Calu3 (cell line): ENCODE results near the gene PDE6A. TPM values are rescaled to one million over a fixed set of nuclear protein-coding genes. Genes with fewer than 3 reads are reported as not detected.

Experiments
- BruUV-seq: library from RNA; stranded (reverse); fragments of 400-500 nt; replicated peaks from 2 replicates; lab custom pipeline; 2021; lab: Mats Ljungman, UMichigan
- CTCF ChIA-PET: fragments of 300-600 bp; sonication (Branson Sonifier 250); formaldehyde crosslinking; loops from one replicate; lab custom pipeline; 2022; ENCODE audit warnings: antibody characterized with exemption; lab: Charles Lee
- DNase-seq: peaks from one replicate; pipeline ENCODE4 v3.0.0; 2022
- H3K27ac Mint-ChIP-seq: one replicate; pipeline ENCODE4 v1.8.0; 2022; ENCODE audit warnings: mixed read lengths; ENCODE audit not compliant: unreplicated experiment
- H3K27me3 Mint-ChIP-seq: one replicate; pipeline ENCODE4 v1.8.0; 2022; ENCODE audit warnings: mixed read lengths; ENCODE audit not compliant: unreplicated experiment
- H3K36me3 Mint-ChIP-seq: one replicate; pipeline ENCODE4 v1.8.0; 2022; ENCODE audit warnings: mild to moderate bottlenecking, moderate library complexity, mixed read lengths; ENCODE audit not compliant: insufficient read depth, unreplicated experiment
- H3K4me1 Mint-ChIP-seq: one replicate; pipeline ENCODE4 v1.8.0; 2022; ENCODE audit warnings: mild to moderate bottlenecking, low read depth, mixed read lengths; ENCODE audit not compliant: unreplicated experiment
- H3K4me3 Mint-ChIP-seq: one replicate; pipeline ENCODE4 v1.8.0; 2022; ENCODE audit warnings: mild to moderate bottlenecking, low read depth, moderate library complexity, mixed read lengths; ENCODE audit not compliant: unreplicated experiment
- H3K9me3 Mint-ChIP-seq: one replicate; pipeline ENCODE4 v1.8.0; 2022; ENCODE audit warnings: low read depth, mixed read lengths; ENCODE audit not compliant: unreplicated experiment
- CTCF ChIP-seq: fragments of 200-600 bp; IDR thresholded peaks from one replicate; pipeline ENCODE4 v1.8.0; 2022; ENCODE audit warnings: antibody characterized with exemption; ENCODE audit not compliant: unreplicated experiment
- intact Hi-C: fragments of 100-400 bp; cut with micrococcal nuclease; formaldehyde crosslinking; loops from one replicate; pipeline ENCODE4 v1.10.0; 2022; ENCODE audit not compliant: unreplicated experiment
- total RNA-seq: library from RNA; stranded (reverse); gene quantifications from 2 replicates; pipeline ENCODE4 v1.2.3, GENCODE V29; 2022

Gene PDE6A
- total RNA-seq, 1 experiment from 2014 or later: not detected

GRCh38 chr5:149895416-149896345 lies 48.9 kb downstream of the PDE6A start:
- no peak overlapping the region for H3K4me3 Mint-ChIP-seq
- DNase-seq: no peak
- no peak overlapping the region for H3K27ac Mint-ChIP-seq
- no peaks in the 10 kb centered on the region for H3K36me3 Mint-ChIP-seq
- H3K4me1 Mint-ChIP-seq: peaks cover 6% of the 10 kb centered on the region
- no peak for TF ChIP-seq CTCF
- BruUV-seq: no TSS peak
- no peaks in the 10 kb centered on the region for H3K27me3 Mint-ChIP-seq
- H3K9me3 Mint-ChIP-seq: no peaks in the 10 kb centered on the region
- intact Hi-C loops: no loop called here
- CTCF ChIA-PET: interaction anchor here (0.9 to 1.0 kb wide), 2 partner anchors 16 to 44 kb away, joined by 4 to 5 read pairs; no protein-coding TSS in a partner anchor

- no peaks in the 10 kb centered on the region for H3K36me3 Mint-ChIP-seq
- H3K4me1 Mint-ChIP-seq: peaks cover 6% of the 10 kb centered on the region
- CTCF ChIA-PET: interaction anchor here (1.0 kb wide), 1 partner anchor 66 kb away, joined by 3 read pairs; the partner anchor contains the start of gene SLC26A2
- H3K27me3 Mint-ChIP-seq: no peaks in the 10 kb centered on the region
- H3K27ac Mint-ChIP-seq: no peak overlapping the region
- intact Hi-C loops: no loop called here
- BruUV-seq: no TSS peak
- TF ChIP-seq CTCF: no peak
- no peak for DNase-seq
- no peak overlapping the region for H3K4me3 Mint-ChIP-seq
- H3K9me3 Mint-ChIP-seq: no peaks in the 10 kb centered on the region
Measured at GRCh38 chr5:149894237-149894636, 50.4 kb downstream of the PDE6A start.

- Mint-ChIP-seq H3K4me1 (peaks cover 6% of the 10 kb centered on the region), H3K36me3 (no peaks in the 10 kb centered on the region), H3K27ac (no peak overlapping the region), H3K27me3 (no peaks in the 10 kb centered on the region), H3K4me3 (no peak overlapping the region), H3K9me3 (no peaks in the 10 kb centered on the region)
- no peak for TF ChIP-seq CTCF
- BruUV-seq: no TSS peak
- DNase-seq: no peak
- intact Hi-C loops: no loop called here
- CTCF ChIA-PET: interaction anchor here (0.6 to 1.0 kb wide), 2 partner anchors 21 to 67 kb away, joined by 3 to 7 read pairs; partner anchors contain the start of gene SLC26A2
Measured at GRCh38 chr5:149893403-149893931, 51.1 kb downstream of the PDE6A start.

- H3K36me3 Mint-ChIP-seq: no peaks in the 10 kb centered on the region
- H3K4me3 Mint-ChIP-seq: no peak overlapping the region
- no peak overlapping the region for H3K27ac Mint-ChIP-seq
- H3K27me3 Mint-ChIP-seq: no peaks in the 10 kb centered on the region
- BruUV-seq: no TSS peak
- peaks cover 13% of the 10 kb centered on the region for H3K4me1 Mint-ChIP-seq
- TF ChIP-seq CTCF: no peak
- no peak for DNase-seq
- no peaks in the 10 kb centered on the region for H3K9me3 Mint-ChIP-seq
- CTCF ChIA-PET: no interaction called here
- intact Hi-C loops: no loop called here
Measured at GRCh38 chr5:149892594-149892993, 52.0 kb downstream of the PDE6A start.
